ENCODE measurements around the gene RPS3. TPM values are rescaled to one million over a fixed set of nuclear protein-coding genes. Genes with fewer than 3 reads are reported as not detected.

The RPS3 gene
- total and polyA plus RNA-seq, 2 of the 13 experiments (the other 11 are each of a cell fraction or from before 2014, with no cell fraction given) = 2,143 to 3,616 TPM

DNA sequence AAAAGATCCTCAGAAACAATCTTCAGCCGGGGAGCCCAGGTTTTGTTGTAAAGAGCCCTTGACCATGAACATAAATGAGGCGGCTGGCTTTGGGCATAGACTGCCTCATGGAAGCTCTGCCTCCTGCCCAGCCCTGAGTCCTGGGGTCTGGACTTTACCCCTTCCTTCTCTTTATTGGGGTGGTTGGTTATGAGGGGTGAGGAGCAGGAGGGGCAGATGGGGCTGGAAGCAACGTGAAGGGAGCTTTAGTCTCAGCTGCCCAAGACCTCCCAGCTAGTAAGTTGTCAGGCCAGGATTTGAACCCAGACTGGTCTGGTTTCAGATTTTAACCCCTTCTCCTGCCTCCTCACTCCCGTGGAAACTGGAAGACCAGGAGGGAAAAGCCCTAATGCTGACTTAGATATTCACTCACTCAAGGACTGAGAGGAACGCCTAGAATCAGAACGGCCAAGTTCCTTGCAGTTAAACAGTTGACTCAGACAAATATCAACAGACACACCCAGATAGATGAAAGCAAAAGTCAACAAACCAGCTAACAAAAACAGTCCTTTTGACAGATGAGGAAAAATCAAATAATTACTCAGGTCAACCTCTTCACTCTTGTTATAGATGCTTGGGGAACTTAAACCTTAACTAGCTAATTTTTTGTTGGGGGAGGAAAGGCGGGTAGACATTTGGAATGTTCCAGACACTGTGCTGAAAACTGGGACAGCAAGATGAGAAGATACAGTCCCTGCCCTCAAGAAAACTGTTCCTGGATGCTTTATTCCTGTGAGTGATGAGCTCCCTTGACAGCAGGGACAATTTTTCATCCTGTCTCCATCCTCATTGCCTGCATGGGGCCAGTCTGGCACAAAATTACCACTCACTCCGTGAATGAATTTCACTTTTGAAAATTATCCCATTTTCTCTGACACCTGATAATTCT is 27.1 kb upstream of the RPS3 start (continued):
- TF ChIP-seq FOXP4 (CRISPR knock-in tag; IDR thresholded peaks at IDR 0.05) = peak; percentile 80
- TF ChIP-seq, protein P1, sequence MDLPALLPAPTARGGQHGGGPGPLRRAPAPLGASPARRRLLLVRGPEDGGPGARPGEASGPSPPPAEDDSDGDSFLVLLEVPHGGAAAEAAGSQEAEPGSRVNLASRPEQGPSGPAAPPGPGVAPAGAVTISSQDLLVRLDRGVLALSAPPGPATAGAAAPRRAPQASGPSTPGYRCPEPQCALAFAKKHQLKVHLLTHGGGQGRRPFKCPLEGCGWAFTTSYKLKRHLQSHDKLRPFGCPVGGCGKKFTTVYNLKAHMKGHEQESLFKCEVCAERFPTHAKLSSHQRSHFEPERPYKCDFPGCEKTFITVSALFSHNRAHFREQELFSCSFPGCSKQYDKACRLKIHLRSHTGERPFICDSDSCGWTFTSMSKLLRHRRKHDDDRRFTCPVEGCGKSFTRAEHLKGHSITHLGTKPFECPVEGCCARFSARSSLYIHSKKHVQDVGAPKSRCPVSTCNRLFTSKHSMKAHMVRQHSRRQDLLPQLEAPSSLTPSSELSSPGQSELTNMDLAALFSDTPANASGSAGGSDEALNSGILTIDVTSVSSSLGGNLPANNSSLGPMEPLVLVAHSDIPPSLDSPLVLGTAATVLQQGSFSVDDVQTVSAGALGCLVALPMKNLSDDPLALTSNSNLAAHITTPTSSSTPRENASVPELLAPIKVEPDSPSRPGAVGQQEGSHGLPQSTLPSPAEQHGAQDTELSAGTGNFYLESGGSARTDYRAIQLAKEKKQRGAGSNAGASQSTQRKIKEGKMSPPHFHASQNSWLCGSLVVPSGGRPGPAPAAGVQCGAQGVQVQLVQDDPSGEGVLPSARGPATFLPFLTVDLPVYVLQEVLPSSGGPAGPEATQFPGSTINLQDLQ (CRISPR knock-in tag; IDR thresholded peaks at IDR 0.05) = no peak
- no peak for TF ChIP-seq GABPA (IDR thresholded peaks at IDR 0.05; ENCODE audit: low read depth, low read length)
- TF ChIP-seq GABPA (CRISPR knock-in tag; IDR thresholded peaks at IDR 0.05; ENCODE audit: low read depth) = no peak
- TF ChIP-seq SMARCE1 (IDR thresholded peaks at IDR 0.05; ENCODE audit: borderline replicate concordance) = no peak
- no peak for TF ChIP-seq ZNF275 (CRISPR knock-in tag; IDR thresholded peaks at IDR 0.05; ENCODE audit: borderline replicate concordance)
- TF ChIP-seq, protein P2, sequence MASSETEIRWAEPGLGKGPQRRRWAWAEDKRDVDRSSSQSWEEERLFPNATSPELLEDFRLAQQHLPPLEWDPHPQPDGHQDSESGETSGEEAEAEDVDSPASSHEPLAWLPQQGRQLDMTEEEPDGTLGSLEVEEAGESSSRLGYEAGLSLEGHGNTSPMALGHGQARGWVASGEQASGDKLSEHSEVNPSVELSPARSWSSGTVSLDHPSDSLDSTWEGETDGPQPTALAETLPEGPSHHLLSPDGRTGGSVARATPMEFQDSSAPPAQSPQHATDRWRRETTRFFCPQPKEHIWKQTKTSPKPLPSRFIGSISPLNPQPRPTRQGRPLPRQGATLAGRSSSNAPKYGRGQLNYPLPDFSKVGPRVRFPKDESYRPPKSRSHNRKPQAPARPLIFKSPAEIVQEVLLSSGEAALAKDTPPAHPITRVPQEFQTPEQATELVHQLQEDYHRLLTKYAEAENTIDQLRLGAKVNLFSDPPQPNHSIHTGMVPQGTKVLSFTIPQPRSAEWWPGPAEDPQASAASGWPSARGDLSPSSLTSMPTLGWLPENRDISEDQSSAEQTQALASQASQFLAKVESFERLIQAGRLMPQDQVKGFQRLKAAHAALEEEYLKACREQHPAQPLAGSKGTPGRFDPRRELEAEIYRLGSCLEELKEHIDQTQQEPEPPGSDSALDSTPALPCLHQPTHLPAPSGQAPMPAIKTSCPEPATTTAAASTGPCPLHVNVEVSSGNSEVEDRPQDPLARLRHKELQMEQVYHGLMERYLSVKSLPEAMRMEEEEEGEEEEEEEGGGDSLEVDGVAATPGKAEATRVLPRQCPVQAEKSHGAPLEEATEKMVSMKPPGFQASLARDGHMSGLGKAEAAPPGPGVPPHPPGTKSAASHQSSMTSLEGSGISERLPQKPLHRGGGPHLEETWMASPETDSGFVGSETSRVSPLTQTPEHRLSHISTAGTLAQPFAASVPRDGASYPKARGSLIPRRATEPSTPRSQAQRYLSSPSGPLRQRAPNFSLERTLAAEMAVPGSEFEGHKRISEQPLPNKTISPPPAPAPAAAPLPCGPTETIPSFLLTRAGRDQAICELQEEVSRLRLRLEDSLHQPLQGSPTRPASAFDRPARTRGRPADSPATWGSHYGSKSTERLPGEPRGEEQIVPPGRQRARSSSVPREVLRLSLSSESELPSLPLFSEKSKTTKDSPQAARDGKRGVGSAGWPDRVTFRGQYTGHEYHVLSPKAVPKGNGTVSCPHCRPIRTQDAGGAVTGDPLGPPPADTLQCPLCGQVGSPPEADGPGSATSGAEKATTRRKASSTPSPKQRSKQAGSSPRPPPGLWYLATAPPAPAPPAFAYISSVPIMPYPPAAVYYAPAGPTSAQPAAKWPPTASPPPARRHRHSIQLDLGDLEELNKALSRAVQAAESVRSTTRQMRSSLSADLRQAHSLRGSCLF (CRISPR knock-in tag; IDR thresholded peaks at IDR 0.05; ENCODE audit: borderline replicate concordance) = no peak
- TF ChIP-seq LRRFIP1 (CRISPR knock-in tag; conservative IDR thresholded peaks at IDR 0.05) = no peak
- TF ChIP-seq RFXAP (CRISPR knock-in tag; IDR thresholded peaks at IDR 0.05; ENCODE audit: borderline replicate concordance) = no peak

All from HepG2 (cell line).